Calu3 (cell line): ENCODE measurements around the gene DEK. TPM values are rescaled to one million over a fixed set of nuclear protein-coding genes. Genes with fewer than 3 reads are reported as not detected.

Source experiments
- BruUV-seq: library from RNA; stranded (reverse); fragments of 400-500 nt; replicated peaks from 2 replicates; lab custom pipeline; 2021; lab: Mats Ljungman, UMichigan
- CTCF ChIA-PET: fragments of 300-600 bp; sonication (Branson Sonifier 250); formaldehyde crosslinking; loops from one replicate; lab custom pipeline; 2022; ENCODE audit warnings: antibody characterized with exemption; lab: Charles Lee
- DNase-seq: peaks from one replicate; pipeline ENCODE4 v3.0.0; 2022
- H3K27ac Mint-ChIP-seq: one replicate; pipeline ENCODE4 v1.8.0; 2022; ENCODE audit warnings: mixed read lengths; ENCODE audit not compliant: unreplicated experiment
- H3K27me3 Mint-ChIP-seq: one replicate; pipeline ENCODE4 v1.8.0; 2022; ENCODE audit warnings: mixed read lengths; ENCODE audit not compliant: unreplicated experiment
- H3K36me3 Mint-ChIP-seq: one replicate; pipeline ENCODE4 v1.8.0; 2022; ENCODE audit warnings: mild to moderate bottlenecking, moderate library complexity, mixed read lengths; ENCODE audit not compliant: insufficient read depth, unreplicated experiment
- H3K4me1 Mint-ChIP-seq: one replicate; pipeline ENCODE4 v1.8.0; 2022; ENCODE audit warnings: mild to moderate bottlenecking, low read depth, mixed read lengths; ENCODE audit not compliant: unreplicated experiment
- H3K4me3 Mint-ChIP-seq: one replicate; pipeline ENCODE4 v1.8.0; 2022; ENCODE audit warnings: mild to moderate bottlenecking, low read depth, moderate library complexity, mixed read lengths; ENCODE audit not compliant: unreplicated experiment
- H3K9me3 Mint-ChIP-seq: one replicate; pipeline ENCODE4 v1.8.0; 2022; ENCODE audit warnings: low read depth, mixed read lengths; ENCODE audit not compliant: unreplicated experiment
- CTCF ChIP-seq: fragments of 200-600 bp; IDR thresholded peaks from one replicate; pipeline ENCODE4 v1.8.0; 2022; ENCODE audit warnings: antibody characterized with exemption; ENCODE audit not compliant: unreplicated experiment
- intact Hi-C: fragments of 100-400 bp; cut with micrococcal nuclease; formaldehyde crosslinking; loops from one replicate; pipeline ENCODE4 v1.10.0; 2022; ENCODE audit not compliant: unreplicated experiment
- total RNA-seq: library from RNA; stranded (reverse); gene quantifications from 2 replicates; pipeline ENCODE4 v1.2.3, GENCODE V29; 2022

Gene DEK
- total RNA-seq, 1 experiment from 2014 or later = 108 TPM

GRCh38 chr6:18189196-18189595 lies 75.1 kb downstream of the DEK start:
- H3K4me1 Mint-ChIP-seq = no peaks in the 10 kb centered on the region
- no peaks in the 10 kb centered on the region for H3K9me3 Mint-ChIP-seq
- TF ChIP-seq CTCF = no peak
- CTCF ChIA-PET = no interaction called here
- BruUV-seq = no TSS peak
- H3K27ac Mint-ChIP-seq = no peak overlapping the region
- DNase-seq = no peak
- H3K36me3 Mint-ChIP-seq = no peaks in the 10 kb centered on the region
- no peak overlapping the region for H3K4me3 Mint-ChIP-seq
- intact Hi-C loops = no loop called here
- no peaks in the 10 kb centered on the region for H3K27me3 Mint-ChIP-seq

- CTCF ChIA-PET = no interaction called here
- intact Hi-C loops = no loop called here
- no peaks in the 10 kb centered on the region for H3K9me3 Mint-ChIP-seq
- BruUV-seq = no TSS peak
- DNase-seq = no peak
- H3K36me3 Mint-ChIP-seq = no peaks in the 10 kb centered on the region
- H3K27me3 Mint-ChIP-seq = no peaks in the 10 kb centered on the region
- H3K4me3 Mint-ChIP-seq = no peak overlapping the region
- TF ChIP-seq CTCF = no peak
- H3K27ac Mint-ChIP-seq = no peak overlapping the region
- H3K4me1 Mint-ChIP-seq = no peaks in the 10 kb centered on the region
These were observed 76.6 kb downstream of the DEK start for GRCh38 chr6:18187701-18188100.

- BruUV-seq = no TSS peak
- no peak overlapping the region for H3K27ac Mint-ChIP-seq
- intact Hi-C loops = no loop called here
These were observed 77.6 kb downstream of the DEK start for GRCh38 chr6:18186540-18187250.

GRCh38 chr6:18186033-18186432 lies 78.3 kb downstream of the DEK start:
- no peaks in the 10 kb centered on the region for H3K36me3 Mint-ChIP-seq
- no peak overlapping the region for H3K4me3 Mint-ChIP-seq
- intact Hi-C loops = no loop called here
- no peak for TF ChIP-seq CTCF
- BruUV-seq = no TSS peak
- CTCF ChIA-PET = interaction anchor here (0.6 kb wide), 1 partner anchor 453 kb away, joined by 3 read pairs; no protein-coding TSS in a partner anchor
- DNase-seq = no peak
- no peaks in the 10 kb centered on the region for H3K9me3 Mint-ChIP-seq
- no peaks in the 10 kb centered on the region for H3K27me3 Mint-ChIP-seq
- H3K4me1 Mint-ChIP-seq = no peaks in the 10 kb centered on the region
- no peak overlapping the region for H3K27ac Mint-ChIP-seq

More at GRCh38 chr6:18186540-18187250, 77.6 kb downstream of the DEK start:
- TF ChIP-seq CTCF = no peak
- H3K36me3 Mint-ChIP-seq = no peaks in the 10 kb centered on the region
- H3K4me1 Mint-ChIP-seq = no peaks in the 10 kb centered on the region
- H3K9me3 Mint-ChIP-seq = no peaks in the 10 kb centered on the region
- H3K4me3 Mint-ChIP-seq = no peak overlapping the region
- H3K27me3 Mint-ChIP-seq = no peaks in the 10 kb centered on the region
- CTCF ChIA-PET = interaction anchor here (0.6 kb wide), 1 partner anchor 454 kb away, joined by 3 read pairs; no protein-coding TSS in a partner anchor
- no peak for DNase-seq
